ENCODE measurements around the gene MLLT3.
A peak's percentile ranks its signal among the peaks of the same experiment; 100 is the strongest.

The MLLT3 gene

DNA sequence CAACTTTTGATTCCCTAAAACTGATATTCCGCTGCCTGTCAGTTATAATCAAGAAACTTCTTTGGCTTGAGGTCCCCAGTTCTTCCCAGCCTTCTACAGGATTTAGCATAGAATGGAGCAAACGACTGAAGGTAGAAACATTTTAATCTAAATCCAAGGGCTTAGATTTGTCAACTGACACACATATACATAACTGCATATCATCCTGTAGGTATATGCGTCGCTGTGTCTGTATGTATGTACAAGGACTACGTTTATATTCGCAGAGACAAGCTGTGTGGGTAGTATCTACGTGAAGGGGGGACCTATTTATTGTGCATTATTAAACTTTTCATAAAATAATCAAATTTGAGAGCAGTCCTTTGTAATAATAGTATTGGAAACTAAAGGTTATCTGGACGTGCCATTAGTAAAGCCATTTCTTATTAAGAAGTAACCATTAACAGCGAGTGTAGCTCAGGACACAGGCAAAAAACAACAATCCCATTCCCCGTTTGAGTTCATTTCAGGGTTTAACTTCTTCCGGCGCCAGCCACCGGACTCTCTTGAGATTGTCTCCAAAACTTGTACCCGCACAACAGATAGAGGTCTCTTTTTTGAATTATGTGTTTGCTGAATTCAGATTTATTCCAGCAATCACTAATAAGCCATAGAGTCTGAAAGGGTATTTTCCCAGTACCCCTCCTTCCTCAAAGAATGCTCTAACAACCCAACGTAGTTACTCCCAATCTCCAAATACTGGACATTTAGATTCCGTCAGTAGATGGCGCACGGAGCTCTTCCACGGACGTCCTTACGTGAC is 2.1 kb upstream of the MLLT3 start:
- peak; percentile 47 to 69 for DNase-seq

DNA sequence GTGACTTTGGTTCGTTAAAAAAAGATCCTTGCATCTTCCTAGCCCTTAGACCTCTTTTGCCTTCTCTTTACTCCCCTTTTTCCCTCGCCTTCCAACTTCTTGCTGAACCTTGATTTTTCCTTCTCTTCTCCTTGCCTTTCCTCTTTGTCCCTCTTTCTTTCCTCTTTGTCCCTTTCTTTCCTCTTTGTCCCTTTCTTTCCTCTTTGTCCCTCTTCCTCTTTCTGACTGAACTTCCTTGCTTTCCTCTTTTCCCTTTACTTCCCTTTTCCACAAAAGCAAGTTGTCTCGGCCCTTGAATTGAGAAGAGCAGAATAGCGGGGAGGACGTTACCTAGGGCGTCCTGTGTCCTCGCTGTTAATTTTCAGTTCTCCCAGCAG is 1.4 kb upstream of the MLLT3 start:
- no peak for DNase-seq

DNA sequence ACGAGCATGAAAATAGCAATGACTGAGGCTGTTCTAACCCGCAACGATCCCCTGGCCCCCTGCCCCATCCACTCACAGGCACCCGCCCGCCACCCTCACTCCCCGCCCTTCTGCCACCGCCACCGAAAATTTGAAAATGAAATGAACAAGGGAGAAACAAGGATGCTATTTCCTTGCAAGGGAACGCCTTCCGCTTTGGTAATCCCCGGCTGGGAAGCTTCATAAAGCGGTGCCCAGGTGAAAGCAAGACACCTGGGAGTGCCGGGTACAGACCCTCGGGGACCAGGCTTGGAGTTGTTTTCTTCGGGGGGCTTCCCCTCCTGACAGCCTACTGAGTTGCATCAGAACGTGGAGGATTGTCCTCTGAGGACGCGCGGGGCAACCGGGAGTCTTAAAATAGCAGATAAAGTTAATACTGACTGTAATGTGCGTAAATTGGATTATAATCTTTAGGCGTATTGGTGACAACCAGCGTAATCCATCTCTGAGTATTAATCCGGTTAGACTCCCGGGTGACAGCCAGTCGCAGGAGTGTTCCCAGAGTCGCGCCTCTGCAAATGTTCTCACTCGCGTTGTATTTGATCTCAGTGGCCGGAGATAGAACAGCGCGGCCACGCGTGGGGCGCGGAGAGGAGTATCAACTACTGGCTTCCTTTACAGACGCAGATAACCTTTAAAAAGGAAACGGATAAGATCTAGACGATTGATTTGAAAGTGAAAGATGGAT is 885 bp upstream of the MLLT3 start:
- DNase-seq = peak; percentile 74 to 77

DNA sequence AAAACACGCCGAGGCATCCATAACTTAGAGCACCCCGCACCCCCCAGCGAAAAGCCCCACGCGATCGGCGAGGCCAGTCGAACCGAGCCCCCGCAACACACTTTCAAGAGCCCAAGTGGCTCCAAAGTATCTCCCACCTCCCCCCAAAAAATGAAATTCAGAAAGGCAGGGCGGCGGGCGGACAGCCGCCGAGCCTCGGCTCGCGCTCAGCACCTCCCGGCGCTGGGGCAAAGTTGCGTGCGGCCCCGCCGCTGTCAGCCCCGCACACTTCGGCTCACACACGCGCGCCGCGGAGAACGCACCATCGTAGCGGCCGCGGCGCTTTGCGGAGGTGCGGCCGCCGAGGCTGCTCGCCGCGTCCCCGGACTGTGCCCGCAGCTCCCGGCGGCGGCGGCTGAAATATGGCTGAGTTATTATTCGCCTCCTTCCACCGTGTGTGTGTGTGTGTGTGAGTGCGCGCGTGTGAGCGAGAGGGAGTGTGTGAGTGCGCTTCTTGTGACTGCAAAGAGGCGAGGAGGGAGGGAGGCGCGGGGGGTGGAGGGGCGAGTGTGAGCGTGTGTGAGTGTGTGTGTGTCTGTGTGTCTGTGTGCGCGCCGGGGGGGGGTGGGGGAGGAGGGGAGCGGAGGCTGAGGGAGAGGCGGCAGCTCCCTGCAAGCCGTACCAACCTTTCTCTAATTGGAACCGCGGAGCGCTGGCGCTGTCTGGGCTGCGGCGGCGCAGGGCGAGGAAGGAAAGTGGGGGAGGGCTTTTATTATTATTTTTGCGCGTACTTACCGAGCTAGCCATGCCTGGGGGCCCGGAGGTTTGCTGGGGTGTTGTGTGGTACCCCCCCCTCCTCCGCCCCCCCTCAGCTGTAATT is 599 bp downstream of the MLLT3 start:
- DNase-seq = peak; percentile 52 to 68

DNA sequence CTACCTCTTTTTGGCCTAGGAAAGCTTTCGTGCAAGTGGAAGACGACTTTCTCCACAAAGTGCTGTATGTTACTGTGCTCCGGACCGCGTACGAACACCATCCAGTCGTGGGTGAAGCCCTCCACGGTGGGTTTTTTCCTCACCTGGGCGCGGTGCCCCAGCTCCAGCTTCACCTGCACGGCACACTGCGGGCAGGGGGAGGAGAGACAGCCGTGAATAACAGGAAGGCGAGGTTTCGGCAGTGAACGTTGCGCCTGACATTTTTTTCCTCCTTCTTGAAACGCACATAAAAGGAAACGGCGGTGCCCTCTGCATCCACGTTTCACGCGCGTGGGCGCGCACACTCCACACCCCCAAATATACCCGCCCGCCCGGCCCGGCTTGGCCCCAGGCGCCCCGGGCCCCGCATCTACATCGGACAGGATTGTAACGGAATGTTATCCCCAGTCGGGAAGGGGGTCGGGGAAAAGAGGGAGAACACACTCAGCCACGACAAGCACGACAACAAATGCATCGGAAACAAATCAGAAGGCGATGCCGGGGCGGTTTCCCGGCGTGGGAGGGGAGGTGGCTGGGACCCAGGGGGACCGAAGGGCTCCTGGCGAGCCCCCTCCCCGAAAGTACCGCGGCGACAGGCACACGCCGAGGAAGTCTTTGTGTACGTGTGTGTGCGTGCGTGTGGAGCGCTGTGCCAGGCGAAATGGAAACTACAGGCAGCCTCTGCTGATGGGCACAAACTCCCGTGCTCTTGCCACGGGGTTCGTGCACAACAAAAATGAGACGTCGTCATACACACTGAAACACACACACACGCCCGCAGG is 1.4 kb downstream of the MLLT3 start:
- DNase-seq = peak in 1 of 2 experiments; percentile 16

DNA sequence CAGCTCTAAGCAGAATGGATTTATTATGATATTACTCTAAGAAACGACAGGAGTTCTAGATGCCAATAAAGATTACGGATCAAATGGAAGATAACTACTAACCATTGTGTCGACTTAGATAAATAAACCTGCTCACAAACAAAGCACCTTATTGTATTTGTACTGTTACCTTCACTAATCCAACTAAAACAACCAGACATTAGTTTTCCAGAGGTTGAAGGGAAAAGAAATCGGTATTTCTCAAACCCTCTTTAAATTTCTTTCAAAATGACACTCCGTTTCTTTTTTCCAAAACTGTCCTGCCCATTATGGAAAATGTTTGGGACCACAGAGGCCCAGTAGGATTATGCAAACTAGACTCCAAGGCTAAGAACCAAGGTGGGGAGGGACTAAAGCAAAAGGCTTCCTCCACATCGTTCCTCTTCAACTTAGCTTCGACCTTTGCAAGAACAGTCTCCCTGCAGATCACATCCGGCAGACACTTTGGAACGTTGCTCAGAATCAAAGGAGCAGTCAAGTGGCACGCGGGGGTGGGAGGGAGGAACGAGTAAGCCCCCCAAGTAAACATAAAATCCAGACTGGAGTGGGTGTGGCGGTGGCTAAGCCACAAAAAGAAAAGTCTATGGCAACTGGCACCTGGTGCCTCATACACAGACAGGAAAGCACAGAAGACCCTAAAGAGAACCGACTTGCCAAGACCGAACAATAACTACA is 2.7 kb downstream of the MLLT3 start:
- DNase-seq = peak in 1 of 2 experiments; percentile 28

DNA sequence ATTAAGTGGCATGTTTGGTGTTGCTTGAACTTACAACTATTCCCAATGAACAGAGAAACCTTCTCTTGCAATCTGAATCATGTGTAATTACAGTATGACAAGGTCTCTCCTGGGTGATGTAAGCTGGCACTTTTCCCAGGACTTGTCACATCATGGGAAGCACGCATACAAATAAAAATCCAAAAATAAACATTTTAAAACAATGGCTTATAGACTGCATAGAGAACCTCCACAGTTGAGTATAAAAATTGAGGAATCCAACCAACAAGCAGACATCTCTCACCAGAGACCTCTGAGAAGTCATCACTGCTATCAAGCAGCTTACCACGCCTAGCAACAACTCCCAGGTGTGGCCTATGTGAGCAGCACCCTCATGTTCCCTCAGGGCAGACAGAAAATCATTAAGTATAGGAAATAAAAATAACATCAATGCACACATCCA is 3.9 kb downstream of the MLLT3 start:
- DNase-seq = no peak

DNA sequence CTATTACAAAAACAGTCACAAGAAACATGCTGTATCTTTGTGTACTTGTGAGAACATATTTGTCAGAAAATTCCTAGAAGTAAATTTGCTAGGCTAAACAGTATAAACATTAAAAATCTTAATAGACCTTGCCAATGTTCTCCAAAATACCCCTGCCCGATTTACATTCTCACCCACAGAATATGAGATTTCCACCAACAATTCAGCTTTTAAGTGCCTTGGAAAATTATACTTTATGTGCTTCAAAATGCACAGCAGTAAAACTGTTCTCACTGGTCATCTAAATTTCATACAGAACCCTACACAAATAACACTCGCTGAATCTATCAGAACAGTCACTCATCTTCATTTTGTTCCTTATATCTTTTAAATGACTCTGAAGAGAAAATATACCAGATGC is 5.5 kb downstream of the MLLT3 start:
- no peak for DNase-seq

DNA sequence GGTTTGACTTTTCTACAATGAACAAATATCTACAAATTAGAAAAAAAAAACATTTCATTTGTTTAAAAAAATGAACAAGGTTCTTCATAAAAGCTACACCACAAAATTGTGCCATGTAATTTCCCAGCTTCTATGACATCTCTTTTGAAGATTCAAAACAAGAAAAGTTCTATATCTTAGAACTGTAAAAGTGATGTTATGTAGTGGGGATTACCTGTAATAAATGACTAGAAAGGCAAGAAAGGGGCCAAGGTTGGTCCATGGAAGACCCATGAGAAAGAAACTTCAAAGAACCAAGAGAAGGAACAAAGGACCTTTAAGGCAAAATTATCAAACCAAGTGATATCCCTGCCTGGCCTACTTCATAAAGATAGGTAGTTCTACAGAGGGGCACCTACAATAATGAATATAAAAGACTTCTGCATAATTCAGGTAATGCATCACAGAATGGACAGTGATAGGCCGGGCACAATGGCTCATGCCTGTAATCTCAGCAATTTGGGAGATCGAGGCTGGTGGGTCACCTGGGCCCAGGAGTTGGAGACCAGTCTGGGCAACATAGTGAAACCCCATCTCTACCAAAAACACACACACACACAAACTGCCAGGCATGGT is 7.6 kb downstream of the MLLT3 start:
- no peak for DNase-seq

DNA sequence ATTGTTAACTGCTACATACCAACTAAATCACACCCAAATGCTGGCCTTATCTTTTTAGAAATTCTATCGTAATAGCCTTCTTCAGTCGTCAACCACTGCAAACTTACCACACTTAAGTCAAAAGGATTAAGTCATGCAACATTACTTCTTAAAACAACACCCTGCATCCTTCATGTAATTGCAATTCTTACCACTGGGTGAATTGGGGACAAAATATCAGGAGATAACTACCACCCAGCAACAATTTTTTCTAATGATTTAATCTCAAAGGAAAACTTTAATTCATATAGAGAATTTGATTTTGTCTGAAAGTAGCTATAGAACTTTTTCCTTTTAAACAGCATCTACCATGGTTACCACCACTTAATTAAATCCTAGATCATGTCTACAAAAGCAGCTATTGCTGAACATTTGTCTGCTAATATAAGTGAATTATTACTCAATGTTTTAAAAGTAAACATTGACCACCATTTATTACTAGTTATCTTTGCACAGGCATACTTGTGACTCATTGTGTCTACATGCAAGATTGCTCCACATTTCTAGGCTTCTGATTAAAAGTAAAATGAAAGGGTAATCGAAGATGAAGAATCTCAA is 10.5 kb downstream of the MLLT3 start:
- peak in 1 of 2 experiments; percentile 17 for DNase-seq

DNA sequence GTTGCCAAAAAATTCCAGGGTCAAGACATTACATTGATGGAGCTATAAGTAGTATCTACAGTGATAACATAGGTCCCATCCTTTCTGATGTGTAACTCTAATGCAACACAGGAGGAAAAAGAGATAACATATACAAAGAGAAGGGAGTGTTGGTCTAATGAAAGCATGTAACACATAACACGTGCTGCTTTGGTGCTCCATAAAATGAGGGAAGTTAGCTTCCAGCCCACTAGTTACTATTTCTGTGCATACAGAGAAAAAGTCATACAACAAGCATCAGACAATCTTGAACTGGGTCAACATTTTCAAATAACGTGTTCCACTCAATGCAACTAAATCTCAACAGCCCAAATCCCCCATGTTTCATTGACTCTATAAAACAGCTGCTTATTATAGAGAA is 11.7 kb downstream of the MLLT3 start:
- DNase-seq = no peak

DNA sequence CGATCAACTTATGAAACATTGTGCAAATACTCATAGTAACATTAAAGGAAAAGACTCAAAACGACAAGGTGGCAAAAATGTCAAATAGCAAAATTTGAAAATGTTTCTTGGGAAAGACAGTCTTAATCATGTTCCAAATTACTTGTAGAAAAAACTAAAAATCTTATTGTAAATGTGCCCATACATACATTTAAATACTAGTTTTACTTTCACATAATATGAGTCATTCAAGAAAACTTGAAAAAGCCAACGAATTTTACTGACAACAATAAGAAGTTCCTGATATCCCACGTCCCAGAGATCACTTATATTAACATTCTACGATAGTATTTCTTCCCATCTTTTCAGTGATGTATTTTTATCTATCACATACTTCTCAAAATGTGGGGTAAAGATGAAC is 13.7 kb downstream of the MLLT3 start:
- no peak for DNase-seq

DNA sequence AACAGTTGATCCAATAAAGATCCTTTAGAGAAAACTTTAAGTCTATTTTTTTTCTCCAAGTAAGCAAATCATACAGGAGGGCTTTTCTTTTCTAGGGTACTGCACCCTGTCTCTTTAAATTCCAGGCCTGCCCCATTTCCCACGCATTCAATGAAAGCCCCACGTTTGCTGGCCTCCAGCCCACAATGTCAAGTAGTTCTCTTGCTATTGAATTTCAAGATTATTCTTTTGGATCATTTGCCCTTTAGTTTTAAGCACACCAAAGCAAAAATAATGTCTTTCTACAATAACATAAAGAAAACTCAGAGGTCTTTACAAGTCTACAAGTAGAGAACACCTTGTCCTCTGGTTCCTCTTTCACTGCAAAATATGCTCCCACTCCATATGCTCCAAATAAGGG is 15.6 kb downstream of the MLLT3 start:
- peak in 1 of 2 experiments; percentile 9 for DNase-seq

DNA sequence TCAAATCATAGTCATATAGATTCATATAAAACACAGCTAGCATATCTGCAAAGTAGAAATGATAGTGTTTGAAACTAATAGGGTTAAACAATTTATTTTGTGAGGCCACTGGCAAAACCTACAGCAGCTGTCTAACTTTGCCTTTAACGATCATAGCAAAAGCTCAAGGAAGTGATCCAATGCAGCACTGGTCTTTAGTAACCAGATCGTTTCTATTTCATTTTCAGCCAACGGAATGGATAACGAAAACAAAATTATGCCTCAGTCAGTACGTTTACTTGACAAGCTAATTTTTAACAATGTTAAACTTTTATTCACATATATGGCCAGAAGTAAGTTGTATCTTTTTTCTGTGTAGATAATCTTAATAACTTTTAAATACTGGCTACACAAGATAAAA is 17.7 kb downstream of the MLLT3 start:
- DNase-seq = no peak

DNA sequence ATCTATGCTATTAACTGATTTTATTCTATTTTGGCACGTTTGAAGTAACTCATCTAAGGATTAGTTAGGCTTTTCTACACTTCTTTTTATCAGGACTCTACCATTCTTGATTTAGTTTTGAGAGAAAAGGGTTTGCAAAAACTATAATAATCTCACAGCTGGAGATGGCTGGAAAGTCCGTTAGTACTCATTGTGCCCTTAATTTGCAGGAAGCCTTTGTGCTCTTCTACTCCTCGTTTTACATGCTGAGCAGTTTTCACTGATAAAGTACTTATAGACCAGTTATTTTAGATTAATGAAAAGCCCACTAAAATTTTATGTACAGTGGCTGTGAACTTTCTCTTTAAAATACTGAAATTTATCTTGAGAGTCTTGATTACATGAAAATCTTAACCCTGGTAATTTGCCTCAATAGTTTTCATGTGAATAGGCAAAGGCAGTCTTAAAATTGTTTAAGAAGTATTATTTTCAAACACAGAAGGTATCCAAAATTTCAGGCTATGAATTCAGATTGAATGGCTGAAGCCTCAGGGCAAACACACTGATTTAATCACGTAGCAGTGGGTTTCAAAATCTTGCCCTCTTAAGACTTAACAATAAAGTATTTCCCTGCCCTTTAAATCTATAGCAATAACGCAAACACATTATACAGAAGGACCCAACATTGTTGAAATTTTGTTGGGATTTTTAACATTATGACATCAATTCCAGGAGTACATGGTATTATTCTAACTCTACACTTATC is 18.6 kb downstream of the MLLT3 start:
- DNase-seq = no peak

DNA sequence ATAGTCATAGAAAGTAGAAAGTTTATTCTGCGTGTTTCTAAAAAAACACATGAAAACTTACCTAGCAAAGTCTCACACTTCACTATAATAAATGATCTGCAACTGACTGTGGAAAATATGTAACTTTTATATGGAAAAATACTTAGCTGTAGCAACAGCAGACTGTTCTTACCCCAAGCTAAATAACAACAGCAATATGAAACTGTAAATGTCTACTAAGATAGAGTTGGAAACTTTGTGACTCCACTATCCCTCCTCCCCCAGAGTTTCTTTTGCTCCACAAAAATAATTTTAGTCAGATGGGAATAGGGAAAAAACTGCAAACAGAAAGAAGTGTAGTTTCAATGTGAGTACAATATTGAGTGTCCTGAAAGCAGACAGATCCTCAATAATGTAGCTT is 21.0 kb downstream of the MLLT3 start:
- DNase-seq = no peak

DNA sequence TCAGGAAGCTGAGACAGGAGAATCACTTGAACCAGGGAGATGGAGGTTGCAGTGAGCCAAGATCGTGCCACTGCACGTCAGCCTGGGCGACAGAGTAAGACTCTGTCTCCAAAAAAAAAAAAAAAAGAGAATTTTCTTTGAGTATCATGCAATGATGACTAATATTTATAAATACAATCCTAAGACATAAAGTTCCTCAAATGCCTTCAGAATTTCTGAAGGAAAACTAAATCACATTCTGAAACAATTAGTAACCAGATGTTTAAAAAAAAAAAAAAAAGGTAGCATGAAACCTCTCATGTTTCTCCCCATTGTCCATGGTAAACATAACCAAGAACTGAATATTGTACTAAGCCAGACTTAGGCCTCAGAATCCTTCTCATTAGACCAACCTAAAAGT is 23.1 kb downstream of the MLLT3 start:
- no peak for DNase-seq

DNA sequence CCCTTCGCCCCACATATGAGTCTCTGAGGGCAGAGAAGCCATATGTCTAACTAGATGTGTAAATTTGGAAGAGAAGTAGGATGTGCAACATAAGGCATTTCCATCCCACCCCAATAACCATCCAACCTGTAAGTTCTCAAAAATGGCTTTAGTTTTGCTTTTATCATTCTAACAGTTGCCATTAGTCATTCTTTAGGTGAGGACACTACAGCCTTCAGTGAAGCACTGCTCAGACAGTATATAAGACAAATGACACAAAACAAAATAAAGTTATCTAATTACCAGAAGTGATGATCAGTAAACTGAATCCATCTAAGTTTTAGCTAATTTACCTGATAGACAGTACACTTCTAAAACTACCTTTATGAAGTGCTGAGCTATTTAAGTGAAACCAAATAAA is 23.9 kb downstream of the MLLT3 start:
- DNase-seq = no peak

DNA sequence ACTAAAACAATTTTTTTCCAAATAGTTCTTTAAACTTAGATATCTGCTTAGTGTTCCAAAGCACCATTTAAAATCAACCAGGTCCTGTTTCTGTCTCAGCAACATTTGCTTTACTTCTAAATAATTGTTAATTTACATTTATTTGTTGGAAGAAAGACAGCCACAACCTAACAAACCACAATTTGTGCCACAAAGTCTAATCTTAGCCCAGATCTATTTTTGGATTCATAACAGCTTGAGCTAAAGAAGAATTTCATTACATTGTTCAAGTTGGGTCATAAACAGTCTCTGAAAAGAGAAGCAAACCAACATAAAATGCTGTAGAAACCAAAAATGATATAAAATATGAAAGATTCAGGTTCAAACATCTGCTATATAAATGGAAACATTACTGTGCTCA is 24.4 kb downstream of the MLLT3 start:
- no peak for DNase-seq

DNA sequence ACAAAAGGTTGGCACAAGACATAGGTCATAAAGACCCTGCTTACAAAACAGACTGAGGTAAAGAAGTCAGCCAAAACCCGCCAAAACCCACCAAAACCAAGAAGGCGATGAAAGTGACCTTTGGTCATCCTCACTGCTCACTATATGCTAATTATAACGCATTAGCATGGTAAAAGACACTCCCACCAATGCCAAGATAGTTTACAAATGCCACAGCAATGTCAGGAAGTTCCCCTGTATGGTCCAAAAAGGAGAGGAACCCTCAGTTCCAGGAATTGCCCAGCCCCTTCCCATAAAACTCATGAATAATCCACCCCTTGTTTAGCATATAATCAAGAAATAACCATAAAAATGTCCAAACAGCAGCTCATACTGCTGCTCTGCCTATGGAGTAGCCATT is 27.7 kb downstream of the MLLT3 start:
- DNase-seq = no peak
